Activated naive CD4-positive, alpha-beta T cell treated with anti-CD3 and anti-CD28 coated beads, Interleukin-2, amount 50 U/mL, for 24 hours (primary cell): Measurements from ENCODE around the gene RNF115.
"Not testable (repeated sequence)": the region's sequence is repeated elsewhere in the genome, so short reads cannot be mapped to it uniquely, and the experiment has no call there.

ENCODE experiments used
- H3K27ac Mint-ChIP-seq: one replicate; pipeline ENCODE4 v1.8.0; 2021; ENCODE audit warnings: mild to moderate bottlenecking, mixed read lengths
- H3K27me3 Mint-ChIP-seq: one replicate; pipeline ENCODE4 v1.8.0; 2021; ENCODE audit warnings: mixed read lengths
- H3K36me3 Mint-ChIP-seq: one replicate; pipeline ENCODE4 v1.8.0; 2021; ENCODE audit warnings: mixed read lengths
- H3K4me1 Mint-ChIP-seq: one replicate; pipeline ENCODE4 v1.8.0; 2021; ENCODE audit warnings: mixed read lengths
- H3K4me3 Mint-ChIP-seq: one replicate; pipeline ENCODE4 v1.8.0; 2021; ENCODE audit warnings: mild to moderate bottlenecking, mixed read lengths
- H3K9me3 Mint-ChIP-seq: one replicate; pipeline ENCODE4 v1.8.0; 2021; ENCODE audit warnings: mixed read lengths

The RNF115 gene

GRCh38 chr1:145845144-145845513 is 21.2 kb upstream of the RNF115 start:
- Mint-ChIP-seq H3K27me3 (no peaks in the 10 kb centered on the region), H3K27ac (no peak overlapping the region), H3K36me3 (peaks cover 3% of the 10 kb centered on the region), H3K9me3 (no peaks in the 10 kb centered on the region), H3K4me1 (peaks cover 13% of the 10 kb centered on the region), H3K4me3 (no peak overlapping the region)

- Mint-ChIP-seq H3K9me3 (no peaks in the 10 kb centered on the region), H3K27me3 (no peaks in the 10 kb centered on the region), H3K36me3 (peaks cover 5% of the 10 kb centered on the region), H3K4me1 (peaks cover 6% of the 10 kb centered on the region), H3K27ac (no peak overlapping the region), H3K4me3 (no peak overlapping the region)
Observed at GRCh38 chr1:145843031-145843430, 19.1 kb upstream of the RNF115 start.

GRCh38 chr1:145837656-145838055 is 13.8 kb upstream of the RNF115 start:
- H3K27ac Mint-ChIP-seq, result no peak overlapping the region
- H3K4me1 Mint-ChIP-seq, result no peaks in the 10 kb centered on the region
- H3K27me3 Mint-ChIP-seq, result no peaks in the 10 kb centered on the region
- H3K36me3 Mint-ChIP-seq, result peaks cover 7% of the 10 kb centered on the region
- no peak overlapping the region for H3K4me3 Mint-ChIP-seq
- H3K9me3 Mint-ChIP-seq, result no peaks in the 10 kb centered on the region

- not testable (repeated sequence) for H3K9me3 Mint-ChIP-seq, H3K27me3 Mint-ChIP-seq, H3K27ac Mint-ChIP-seq, H3K4me3 Mint-ChIP-seq
- H3K4me1 Mint-ChIP-seq, result peaks cover 38% of the 10 kb centered on the region
- H3K36me3 Mint-ChIP-seq, result peaks cover 34% of the 10 kb centered on the region
Observed at GRCh38 chr1:145830810-145831209, 6.9 kb upstream of the RNF115 start.

- Mint-ChIP-seq H3K36me3 (peaks cover 35% of the 10 kb centered on the region), H3K27ac (peak overlapping the region; percentile 97), H3K27me3 (no peaks in the 10 kb centered on the region), H3K4me3 (peak overlapping the region; percentile 75), H3K4me1 (peaks cover 46% of the 10 kb centered on the region), H3K9me3 (no peaks in the 10 kb centered on the region)
Observed at GRCh38 chr1:145828367-145829026, 4.6 kb upstream of the RNF115 start.

- H3K27ac Mint-ChIP-seq, result peak overlapping the region; percentile 97
- peaks cover 46% of the 10 kb centered on the region for H3K4me1 Mint-ChIP-seq
- H3K4me3 Mint-ChIP-seq, result peak overlapping the region; percentile 75
- no peaks in the 10 kb centered on the region for H3K27me3 Mint-ChIP-seq
- no peaks in the 10 kb centered on the region for H3K9me3 Mint-ChIP-seq
- peaks cover 35% of the 10 kb centered on the region for H3K36me3 Mint-ChIP-seq
Observed at GRCh38 chr1:145827966-145828365, 4.1 kb upstream of the RNF115 start.

GRCh38 chr1:145826030-145826429 is 2.1 kb upstream of the RNF115 start:
- peak overlapping the region; percentile 98 for H3K4me3 Mint-ChIP-seq
- no peaks in the 10 kb centered on the region for H3K9me3 Mint-ChIP-seq
- H3K4me1 Mint-ChIP-seq, result peaks cover 51% of the 10 kb centered on the region
- H3K36me3 Mint-ChIP-seq, result peaks cover 30% of the 10 kb centered on the region
- peak overlapping the region; percentile 90 for H3K27ac Mint-ChIP-seq
- no peaks in the 10 kb centered on the region for H3K27me3 Mint-ChIP-seq

GRCh38 chr1:145824499-145824842 is 576 bp upstream of the RNF115 start:
- no peaks in the 10 kb centered on the region for H3K9me3 Mint-ChIP-seq
- no peaks in the 10 kb centered on the region for H3K27me3 Mint-ChIP-seq
- peaks cover 25% of the 10 kb centered on the region for H3K36me3 Mint-ChIP-seq
- peaks cover 44% of the 10 kb centered on the region for H3K4me1 Mint-ChIP-seq
- peak overlapping the region; percentile 98 for H3K27ac Mint-ChIP-seq
- peak overlapping the region; percentile 98 for H3K4me3 Mint-ChIP-seq

- Mint-ChIP-seq H3K4me1 (peaks cover 33% of the 10 kb centered on the region), H3K36me3 (peaks cover 12% of the 10 kb centered on the region)
- not testable (repeated sequence) for H3K9me3 Mint-ChIP-seq, H3K27ac Mint-ChIP-seq, H3K4me3 Mint-ChIP-seq, H3K27me3 Mint-ChIP-seq
Observed at GRCh38 chr1:145822779-145823331, 1.0 kb downstream of the RNF115 start.

- not testable (repeated sequence) for H3K4me1 Mint-ChIP-seq, H3K4me3 Mint-ChIP-seq
Observed at GRCh38 chr1:145818095-145818494, 5.8 kb downstream of the RNF115 start.

GRCh38 chr1:145812977-145813810 is 10.7 kb downstream of the RNF115 start:
- H3K4me1 Mint-ChIP-seq, H3K4me3 Mint-ChIP-seq, H3K27me3 Mint-ChIP-seq, H3K9me3 Mint-ChIP-seq, H3K36me3 Mint-ChIP-seq, H3K27ac Mint-ChIP-seq: not testable (repeated sequence)

More at GRCh38 chr1:145818095-145818494, 5.8 kb downstream of the RNF115 start:
- H3K27me3 Mint-ChIP-seq, H3K9me3 Mint-ChIP-seq, H3K36me3 Mint-ChIP-seq, H3K27ac Mint-ChIP-seq: not testable (repeated sequence)

- Mint-ChIP-seq H3K4me1 (peaks cover 48% of the 10 kb centered on the region), H3K9me3 (no peaks in the 10 kb centered on the region)
Observed at GRCh38 chr1:145806844-145807243, 17.1 kb downstream of the RNF115 start.

GRCh38 chr1:145806408-145806807 is 17.5 kb downstream of the RNF115 start:
- Mint-ChIP-seq H3K27ac (no peak overlapping the region), H3K27me3 (no peaks in the 10 kb centered on the region), H3K4me3 (no peak overlapping the region), H3K36me3 (peaks cover 4% of the 10 kb centered on the region), H3K9me3 (no peaks in the 10 kb centered on the region), H3K4me1 (peaks cover 53% of the 10 kb centered on the region)

More at GRCh38 chr1:145806844-145807243, 17.1 kb downstream of the RNF115 start:
- no peak overlapping the region for H3K4me3 Mint-ChIP-seq
- peaks cover 4% of the 10 kb centered on the region for H3K36me3 Mint-ChIP-seq
- no peak overlapping the region for H3K27ac Mint-ChIP-seq
- no peaks in the 10 kb centered on the region for H3K27me3 Mint-ChIP-seq

GRCh38 chr1:145805057-145805456 is 18.8 kb downstream of the RNF115 start:
- Mint-ChIP-seq H3K36me3 (peaks cover 4% of the 10 kb centered on the region), H3K9me3 (no peaks in the 10 kb centered on the region), H3K4me1 (peaks cover 62% of the 10 kb centered on the region), H3K27ac (no peak overlapping the region), H3K4me3 (no peak overlapping the region), H3K27me3 (no peaks in the 10 kb centered on the region)

- peaks cover 10% of the 10 kb centered on the region for H3K36me3 Mint-ChIP-seq
- H3K4me1 Mint-ChIP-seq, result peaks cover 66% of the 10 kb centered on the region
- H3K27me3 Mint-ChIP-seq, result no peaks in the 10 kb centered on the region
- H3K9me3 Mint-ChIP-seq, result no peaks in the 10 kb centered on the region
- no peak overlapping the region for H3K4me3 Mint-ChIP-seq
- no peak overlapping the region for H3K27ac Mint-ChIP-seq
Observed at GRCh38 chr1:145804235-145805045, 19.5 kb downstream of the RNF115 start.
